IPS-NIHi7 (cell line): ENCODE measurements around the gene TBC1D32.
"Not testable (repeated sequence)": the region's sequence is repeated elsewhere in the genome, so short reads cannot be mapped to it uniquely, and the experiment has no call there.

Experiments used
- DNase-seq: peaks from one replicate; pipeline ENCODE4 v3.0.0; 2012; ENCODE audit warnings: mixed read lengths; ENCODE audit errors: extremely low spot score

TBC1D32 gene

DNA sequence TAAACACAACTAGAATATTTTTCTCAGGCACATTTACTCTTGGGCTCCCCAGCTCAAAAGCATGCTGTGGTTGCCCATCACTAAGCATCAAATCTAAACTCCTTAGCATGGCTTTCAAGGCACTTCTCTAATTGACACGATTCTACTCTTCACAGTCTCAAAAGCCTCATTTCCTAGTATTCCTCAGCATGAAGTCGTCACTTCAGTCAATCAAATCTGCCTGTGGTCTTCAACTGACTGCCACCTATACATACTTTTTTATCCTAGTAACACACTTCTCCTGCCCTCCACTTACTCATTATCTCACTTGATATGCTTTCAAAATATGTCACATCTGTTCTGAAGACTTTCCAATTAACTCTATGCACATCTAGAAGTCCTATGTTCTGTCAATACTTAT, 110.3 kb downstream of the TBC1D32 start:
- DNase-seq: no peak

DNA sequence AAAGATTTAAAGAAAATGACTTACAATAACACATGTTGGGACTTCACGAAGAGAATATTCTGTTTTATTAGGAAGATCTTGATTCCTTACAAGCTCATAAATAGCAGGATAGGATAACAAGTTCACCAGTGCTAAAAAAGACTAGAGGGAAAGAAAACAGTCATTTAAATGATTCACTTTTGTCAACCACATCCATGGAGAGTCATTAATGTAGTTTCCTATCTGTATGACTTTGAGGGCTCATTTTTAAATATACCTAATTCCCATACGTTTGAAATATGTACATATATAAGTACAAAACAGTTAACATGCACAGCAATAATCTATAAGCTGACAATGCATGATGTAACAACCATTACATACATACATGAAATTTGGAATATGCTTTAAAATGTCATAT, 111.1 kb downstream of the TBC1D32 start:
- no peak for DNase-seq

DNA sequence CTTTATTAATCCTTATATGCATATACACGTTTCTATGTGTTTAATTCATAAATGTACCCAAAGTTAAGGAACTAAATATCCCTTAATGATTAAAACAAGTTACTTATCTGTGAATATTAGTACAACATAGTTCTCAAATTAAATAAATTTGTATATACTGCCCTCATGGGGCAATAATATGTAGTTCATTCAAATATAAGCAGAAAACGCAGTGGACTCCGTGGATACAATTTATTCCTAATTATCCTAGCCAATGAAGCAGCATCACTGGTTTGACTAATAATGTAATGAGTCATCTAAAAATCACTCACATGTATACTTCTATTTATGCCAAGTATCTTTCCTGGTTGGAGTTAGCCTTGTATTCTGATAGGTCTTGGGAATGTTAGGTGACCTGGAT, 111.6 kb downstream of the TBC1D32 start:
- no peak for DNase-seq

DNA sequence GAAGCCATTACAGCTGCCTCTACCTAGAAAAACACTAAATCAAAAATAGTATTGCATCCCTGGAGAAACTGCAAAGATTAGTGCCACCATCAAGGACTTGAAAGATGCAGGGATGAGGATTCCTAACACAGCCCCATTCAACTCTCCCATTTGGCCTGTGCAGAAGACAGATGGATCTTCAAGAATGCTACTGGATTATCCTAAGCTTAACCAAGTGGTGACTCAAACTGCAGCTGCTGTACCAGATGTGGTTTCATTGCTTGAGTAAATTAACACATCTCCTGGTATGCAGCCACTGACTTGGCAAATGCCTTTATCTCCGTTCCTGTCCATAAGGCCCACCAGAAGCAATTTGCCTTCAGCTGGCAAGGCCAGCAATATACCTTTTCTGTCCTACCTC, 117.4 kb downstream of the TBC1D32 start:
- DNase-seq: no peak

DNA sequence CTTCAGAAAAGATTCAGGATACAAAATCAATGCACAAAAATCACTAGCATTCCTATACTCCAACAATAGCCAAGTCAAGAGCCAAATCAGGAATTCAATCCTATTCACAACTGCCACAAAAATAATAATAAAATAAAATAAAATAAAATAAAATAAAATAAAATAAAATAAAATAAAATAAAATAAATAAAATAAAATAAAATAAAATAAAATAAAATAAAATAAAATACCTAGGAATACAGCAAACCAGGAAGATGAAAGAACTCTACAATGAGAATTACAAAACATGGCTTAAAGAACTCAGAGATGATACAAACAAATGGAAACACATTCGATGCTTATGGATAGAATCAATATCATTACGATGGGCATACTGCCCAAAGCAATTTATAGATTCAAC, 120.9 kb downstream of the TBC1D32 start:
- DNase-seq: not testable (repeated sequence)

DNA sequence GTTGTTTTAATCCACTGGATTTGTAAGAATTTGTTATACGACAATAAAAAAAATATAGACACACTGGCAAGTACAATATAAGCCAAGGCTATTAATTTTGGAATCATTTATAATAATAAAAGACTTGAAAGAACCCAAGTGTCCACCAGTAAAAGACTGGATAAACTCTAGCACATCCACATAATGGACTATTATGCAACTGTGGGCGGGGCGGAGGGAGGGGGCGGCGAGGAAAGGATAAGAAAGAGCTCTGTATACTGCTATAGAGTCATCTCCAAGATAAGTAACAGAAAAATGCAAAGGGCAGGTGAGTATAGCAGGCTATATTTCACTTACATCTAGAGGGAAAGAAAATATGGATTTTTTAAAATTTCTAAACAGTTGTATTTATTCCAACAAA, 123.3 kb downstream of the TBC1D32 start:
- no peak for DNase-seq

DNA sequence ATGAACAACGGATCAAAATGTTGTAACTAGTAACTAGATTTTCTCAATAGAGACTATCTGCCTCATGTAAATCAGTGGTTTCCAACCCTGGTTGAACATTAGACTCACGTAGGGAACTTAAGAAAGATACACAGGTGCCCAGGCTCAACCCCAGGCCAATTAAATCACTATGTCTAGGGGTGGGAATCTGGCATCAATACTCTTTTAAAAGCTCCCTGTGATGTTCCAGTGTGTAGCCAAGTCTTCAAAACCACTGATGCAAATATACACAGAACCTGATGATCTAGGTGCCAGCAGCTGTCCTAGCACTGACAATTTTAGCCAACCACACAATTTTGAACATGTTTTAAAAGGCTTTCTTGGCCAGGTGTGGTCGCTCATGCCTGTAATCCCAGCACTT, 128.7 kb downstream of the TBC1D32 start:
- DNase-seq: no peak

DNA sequence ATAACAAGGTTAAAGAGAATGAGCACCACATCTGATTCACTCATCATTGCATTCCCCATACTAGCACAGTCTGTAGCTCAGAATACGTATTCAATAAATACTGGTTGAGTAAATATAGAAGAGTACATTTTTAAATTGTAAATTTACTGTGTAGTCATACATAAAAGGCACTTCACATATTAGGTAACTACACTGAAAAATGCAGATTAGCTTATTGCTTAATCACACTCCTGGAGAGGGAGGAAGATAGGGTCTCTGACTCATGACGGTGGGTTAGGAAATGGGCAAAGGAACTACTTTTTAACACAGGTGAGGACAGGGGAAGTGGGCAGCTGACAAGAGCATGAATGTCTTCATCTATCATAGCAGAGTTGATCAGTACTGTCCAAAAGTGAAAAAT, 133.2 kb downstream of the TBC1D32 start:
- DNase-seq: no peak

DNA sequence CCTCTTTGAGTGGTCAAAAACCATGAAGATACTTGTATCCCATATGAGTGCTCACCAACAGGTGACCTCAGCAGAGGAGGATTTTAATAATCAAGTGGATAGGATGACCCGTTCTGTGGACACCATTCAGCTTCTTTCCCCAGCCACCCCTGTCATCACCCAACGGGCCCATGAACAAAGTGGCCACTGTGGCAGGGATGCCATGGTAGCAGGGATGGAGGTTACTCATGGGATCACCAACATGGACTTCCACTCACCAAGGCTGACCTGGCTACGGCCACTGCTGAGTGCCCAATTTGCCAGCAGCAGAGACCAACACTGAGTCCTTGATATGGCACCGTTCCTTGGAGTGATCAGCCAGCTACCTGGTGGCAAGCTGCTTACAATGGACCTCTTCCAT, 138.2 kb downstream of the TBC1D32 start:
- DNase-seq: not testable (repeated sequence)

DNA sequence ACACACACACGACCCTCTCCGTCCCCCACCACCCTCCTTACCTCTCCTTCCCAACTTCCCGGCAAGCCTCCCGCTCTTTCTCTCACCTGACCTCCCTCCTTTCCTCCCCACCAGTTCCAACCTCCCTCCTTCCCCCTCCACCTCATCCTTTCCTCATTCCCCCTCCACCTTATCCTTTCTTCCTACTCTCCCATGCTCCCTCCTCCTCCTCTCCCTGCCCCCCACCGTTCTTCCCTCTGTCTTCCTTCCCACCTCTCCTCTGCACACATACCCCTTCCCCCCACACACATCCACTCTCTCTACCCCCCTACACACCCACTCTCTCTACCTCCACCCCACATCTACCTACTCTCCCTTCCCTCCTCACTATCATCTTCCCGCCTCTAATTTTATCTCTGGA, 144.2 kb downstream of the TBC1D32 start:
- no peak for DNase-seq

DNA sequence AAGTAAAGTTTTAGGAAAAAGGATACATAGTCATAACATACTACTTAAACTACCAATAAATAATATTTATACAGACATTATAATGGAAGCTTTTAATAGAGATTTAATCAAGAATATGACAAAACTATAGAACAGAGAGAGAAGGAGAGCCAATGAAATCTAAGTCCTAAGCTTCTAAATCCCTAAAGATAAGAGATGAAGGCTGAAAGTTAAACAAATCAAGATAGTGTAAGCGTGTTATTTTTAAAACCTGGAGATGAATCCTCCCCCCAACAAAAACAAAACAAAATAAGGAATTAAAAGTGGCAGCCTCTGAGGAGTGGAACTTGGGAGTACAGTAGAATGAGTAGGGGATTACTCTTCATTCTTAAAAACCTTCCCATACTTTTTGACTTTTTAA, 145.9 kb downstream of the TBC1D32 start:
- DNase-seq: no peak

DNA sequence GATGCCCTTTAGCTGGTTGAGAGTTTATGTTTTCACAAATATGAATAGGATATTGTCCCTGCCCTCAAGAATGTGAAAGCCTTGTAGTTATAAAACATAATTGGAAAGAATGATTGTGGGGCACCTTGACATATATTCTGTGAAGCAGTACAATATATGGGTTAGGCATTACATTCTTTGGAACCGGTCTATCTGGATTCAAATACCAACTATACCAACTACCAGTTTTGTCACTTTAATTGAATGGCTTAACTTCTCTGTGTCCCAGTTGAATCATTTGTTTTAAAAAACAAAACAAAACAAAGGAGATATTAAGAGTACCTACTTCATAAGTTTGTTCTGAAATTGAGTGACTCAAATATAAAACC, 146.5 kb downstream of the TBC1D32 start:
- no peak for DNase-seq

DNA sequence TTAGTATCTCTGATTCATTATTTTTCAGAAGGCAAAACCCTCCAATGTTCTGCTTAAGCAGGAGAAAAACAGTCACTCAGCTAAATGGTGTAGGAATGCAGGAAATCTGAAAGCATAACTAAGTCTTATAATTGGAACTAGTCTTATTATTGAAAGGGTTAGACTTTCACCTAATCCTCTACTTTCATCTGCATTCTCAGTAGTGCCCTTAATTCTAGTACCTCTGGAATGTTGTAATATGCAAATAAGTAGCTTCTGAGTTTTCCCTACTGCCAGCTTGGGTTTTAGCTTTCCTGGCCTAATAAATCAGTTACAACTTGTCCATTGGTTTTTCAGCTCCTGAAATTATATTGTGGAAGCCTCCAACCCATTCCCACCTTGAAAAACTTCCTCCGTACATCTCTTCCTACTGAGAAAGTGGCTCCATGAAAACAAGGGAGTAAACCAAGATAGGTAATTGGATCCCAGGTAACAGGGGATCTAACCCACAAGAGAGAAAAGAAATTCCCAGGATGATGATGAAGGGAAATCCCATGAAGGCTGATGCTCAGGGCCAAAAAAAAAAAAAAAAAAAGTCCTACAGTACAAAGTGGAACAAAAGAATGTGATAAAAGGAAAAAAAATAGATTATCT, 147.0 kb downstream of the TBC1D32 start:
- DNase-seq: no peak

DNA sequence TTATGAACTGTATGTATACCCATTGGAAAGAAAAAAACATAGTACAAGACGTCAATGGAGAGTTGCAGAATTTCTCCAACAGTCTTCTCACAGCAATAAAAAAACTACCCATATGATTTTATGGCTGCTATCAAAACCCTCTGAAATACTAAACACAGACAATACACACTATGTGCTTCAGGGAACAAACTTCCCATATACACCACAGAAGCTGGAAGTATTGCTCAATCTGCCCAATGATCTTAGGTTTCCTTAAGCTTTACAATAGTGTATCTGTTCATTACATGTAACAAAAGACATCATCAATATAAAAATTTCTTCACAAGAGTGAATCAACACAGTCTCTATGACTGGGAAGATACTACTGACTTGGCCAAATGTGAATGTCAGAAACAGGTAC, 150.5 kb downstream of the TBC1D32 start:
- no peak for DNase-seq

DNA sequence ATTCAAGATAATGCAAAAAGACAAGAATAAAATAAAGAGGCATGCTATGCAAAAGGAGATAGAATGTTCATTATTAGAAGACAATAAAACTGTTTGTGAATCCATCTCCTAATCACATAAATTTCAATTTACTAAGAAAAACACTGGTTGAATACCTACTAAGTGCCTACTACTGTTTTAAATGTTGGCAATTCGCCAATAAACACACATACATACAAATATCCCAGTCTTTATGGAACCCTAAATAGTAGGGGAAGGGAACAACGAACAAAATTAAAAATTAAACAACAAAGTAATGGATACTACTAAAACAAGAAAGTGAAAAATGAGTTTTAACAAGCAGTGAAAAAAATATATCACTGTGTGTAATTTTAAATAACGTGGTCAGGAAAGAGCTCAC, 158.5 kb downstream of the TBC1D32 start:
- no peak for DNase-seq

DNA sequence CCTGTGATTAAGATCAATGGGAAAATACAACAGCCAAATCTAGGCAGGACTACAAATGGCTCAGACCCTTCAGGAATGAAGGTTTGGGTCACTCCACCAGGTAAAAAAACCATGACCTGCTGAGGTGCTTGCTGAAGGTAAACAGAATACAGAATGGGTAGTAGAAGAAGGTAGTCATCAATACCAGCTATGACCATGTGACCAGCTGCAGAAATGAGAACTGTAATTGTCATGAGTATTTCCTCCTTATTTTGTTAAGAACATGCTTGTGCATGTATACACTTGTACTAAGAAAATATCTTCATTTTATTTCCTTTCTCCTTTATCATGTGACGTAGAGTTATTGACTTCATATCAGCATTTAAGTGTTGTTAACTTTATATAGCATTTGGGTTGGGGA, 161.8 kb downstream of the TBC1D32 start:
- not testable (repeated sequence) for DNase-seq

DNA sequence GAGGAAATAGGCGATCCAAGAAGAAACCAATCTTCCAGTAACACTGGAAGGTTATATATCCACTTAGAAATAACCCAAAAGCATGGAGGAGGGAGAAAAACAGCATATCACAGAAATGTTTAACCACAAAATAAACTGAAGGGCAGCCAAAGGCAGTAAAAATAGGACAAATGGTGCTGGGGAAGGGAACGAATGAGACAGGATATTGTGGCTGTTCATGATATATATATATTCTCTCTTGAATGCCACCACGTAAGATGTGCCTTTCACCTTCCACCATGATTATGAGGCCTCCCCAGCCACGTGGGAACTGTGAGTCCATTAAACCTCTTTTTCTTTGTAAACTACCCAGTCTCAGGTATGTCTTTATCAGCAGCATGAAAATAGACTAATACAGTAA, 162.4 kb downstream of the TBC1D32 start:
- DNase-seq: no peak

DNA sequence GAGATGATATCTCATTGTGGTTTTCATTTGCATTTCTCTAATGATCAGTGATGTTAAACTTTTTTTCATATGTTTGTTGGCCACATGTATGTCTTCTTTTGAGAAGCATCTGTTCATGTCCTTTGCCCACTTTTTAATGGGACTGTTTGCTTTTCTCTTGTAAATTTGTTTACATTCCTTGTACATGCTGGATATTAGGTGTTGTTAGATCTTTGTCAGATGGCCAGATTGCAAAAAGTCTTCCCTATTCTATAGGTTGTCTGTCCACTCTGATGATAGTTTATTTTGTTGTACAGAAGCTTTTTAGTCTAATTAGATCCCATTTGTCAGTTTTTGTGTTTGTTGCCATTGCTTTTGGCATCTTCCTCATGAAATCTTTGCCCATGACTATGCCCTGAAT, 172.4 kb downstream of the TBC1D32 start:
- DNase-seq: no peak

DNA sequence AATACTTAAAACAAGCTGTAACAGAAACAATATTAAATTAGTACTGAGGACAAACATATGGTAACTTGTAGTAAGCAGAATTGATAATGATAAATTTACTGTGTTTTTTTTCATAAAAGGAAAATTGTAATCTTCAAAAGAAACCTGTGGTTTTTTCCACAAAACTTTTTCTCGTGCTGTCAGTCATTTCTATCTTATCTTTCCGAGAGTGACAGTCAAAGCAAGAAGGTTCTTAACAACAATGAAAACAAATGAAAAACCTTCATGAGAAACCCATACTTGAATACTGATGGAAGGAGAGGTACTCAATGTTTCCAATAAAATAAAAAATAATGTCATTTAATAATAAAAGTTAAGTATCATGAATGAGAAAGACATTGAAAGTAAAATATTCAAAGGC, 174.0 kb downstream of the TBC1D32 start:
- DNase-seq: no peak

DNA sequence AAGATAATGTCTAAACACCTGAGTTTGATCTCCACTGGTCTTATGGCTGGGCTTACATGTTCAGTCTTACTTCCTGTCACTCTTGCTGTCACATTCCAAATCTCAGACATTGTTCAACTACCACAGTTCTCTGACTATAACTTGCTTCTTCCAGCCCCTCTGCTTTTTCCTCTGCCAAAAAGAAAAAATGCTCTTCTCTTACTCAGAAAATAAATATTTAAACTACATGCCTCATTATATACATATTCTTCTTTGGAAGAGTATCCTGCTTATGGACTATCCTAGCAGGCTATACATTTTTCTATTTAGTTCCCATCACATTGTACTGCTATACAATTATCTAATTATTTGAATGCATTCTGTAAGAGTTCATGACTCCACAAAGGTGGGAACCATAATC, 175.4 kb downstream of the TBC1D32 start:
- no peak for DNase-seq

DNA sequence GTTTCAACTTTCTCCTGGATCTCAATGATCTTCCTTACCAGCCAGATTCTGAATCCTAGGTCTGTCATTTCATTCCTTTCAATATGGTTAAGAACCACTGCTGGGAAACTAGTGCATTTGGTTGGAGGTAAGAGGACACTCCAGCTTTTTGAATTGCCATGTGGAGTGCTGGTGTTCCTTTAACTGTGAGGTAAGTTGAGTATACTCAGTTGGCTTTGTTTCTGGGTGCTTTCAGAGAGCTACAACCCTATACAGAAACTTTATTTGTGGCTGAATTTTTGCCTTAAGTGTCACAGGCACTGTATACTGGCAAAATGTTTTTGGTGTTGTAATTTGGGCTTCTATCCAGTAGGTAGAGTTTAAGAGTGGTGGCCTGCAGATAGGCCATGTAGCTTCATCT, 175.8 kb downstream of the TBC1D32 start:
- no peak for DNase-seq

DNA sequence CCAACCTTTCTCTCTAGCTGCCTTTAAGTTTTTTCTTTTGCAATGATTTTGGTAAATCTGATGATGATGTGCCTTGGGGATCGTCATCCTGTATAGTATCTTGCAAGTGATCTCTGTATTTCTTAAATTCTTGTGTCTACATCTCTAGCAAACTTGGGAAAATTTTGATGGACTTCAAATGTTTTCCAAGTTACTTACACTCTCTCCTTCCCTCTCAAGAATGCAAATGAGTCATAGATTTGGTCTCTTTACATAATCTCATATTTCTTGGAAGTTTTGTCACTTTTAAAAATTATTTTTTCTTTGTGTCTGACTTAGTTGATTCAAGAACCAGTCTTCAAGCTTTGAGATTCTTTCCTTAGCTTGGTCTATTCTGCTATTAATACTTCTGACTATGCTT, 176.4 kb downstream of the TBC1D32 start:
- no peak for DNase-seq

DNA sequence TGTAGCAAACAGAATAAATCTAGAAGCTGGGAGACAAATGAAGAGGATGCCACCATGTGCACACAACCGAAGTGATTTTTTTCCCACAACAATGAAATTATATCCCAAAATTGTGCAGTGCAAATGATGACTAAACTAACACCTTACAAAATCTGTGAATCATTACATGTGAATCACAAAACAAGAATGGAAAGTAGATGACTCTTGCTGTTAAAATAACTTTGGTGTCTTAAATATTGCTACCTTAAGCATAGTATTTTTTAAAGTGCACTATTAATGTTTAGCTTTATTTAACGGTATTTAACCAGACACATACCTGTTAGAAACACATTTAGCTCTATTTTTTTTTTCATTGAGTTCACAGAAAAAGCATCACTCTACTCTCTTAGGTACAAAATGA, 190.8 kb downstream of the TBC1D32 start:
- no peak for DNase-seq

DNA sequence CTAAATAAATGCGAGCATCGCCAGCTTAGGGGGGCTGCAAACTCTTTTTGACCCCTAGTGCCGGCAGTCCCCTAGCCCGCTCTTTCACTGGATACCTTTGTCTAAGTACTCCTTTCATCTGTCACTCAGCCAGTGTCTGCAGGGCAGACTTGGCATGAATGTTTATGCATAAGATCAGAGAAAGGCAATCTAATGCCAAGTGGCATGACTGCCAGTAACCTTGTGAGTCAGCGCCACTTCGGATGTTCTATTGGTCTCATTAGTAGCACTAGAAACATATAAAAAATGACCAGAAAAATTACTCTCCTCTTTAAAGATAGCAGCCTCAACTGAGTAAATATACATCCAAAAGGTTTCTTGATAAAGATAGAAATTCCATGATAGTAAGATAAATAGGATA, 192.2 kb downstream of the TBC1D32 start:
- DNase-seq: no peak

DNA sequence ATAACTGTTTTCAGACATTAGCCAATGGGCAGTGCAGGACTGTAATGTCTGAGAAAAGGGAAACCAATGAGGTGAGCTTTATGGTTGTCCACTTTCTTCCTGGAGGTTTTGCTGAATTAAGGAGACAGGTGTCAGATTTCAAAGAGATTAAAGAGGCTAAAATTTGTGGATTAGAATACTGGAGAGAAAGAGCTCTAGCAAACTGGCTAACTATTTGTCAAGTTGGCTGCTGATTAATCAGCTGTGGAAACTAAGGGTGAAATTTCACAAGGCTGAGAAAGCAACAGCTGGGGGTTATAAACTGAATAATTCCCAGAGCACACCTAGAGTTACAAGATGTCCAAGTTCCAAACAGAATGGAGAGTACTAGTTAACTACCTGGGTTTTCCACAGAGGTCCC, 198.9 kb downstream of the TBC1D32 start:
- DNase-seq: no peak
